Activated T-cell treated with anti-CD3 and anti-CD28 coated beads, Interleukin-2, amount 50 U/mL, for 72 hours (primary cell): Measurements from ENCODE around the gene DNMT3A. TPM values are rescaled to one million over a fixed set of nuclear protein-coding genes. Genes with fewer than 3 reads are reported as not detected.
A peak's percentile ranks its signal among the peaks of the same experiment; 100 is the strongest.

Experiments
- ATAC-seq, 2 donors: fragments of 150-1000 bp; cut with Tn5 transposase; replicated peaks in 1 of 2; 2 replicates each; pipeline ENCODE4 v1.10.0; 2021; ENCODE audit warnings: moderate library complexity in 2 of 2, mild to moderate bottlenecking in 1 of 2
- DNase-seq, 2 donors: peaks; one replicate each; pipeline ENCODE4 v3.0.0; 2021 to 2022; ENCODE audit warnings: mixed read lengths in 1 of 2
- H3K27ac Mint-ChIP-seq: one replicate; pipeline ENCODE4 v1.8.0; 2022; ENCODE audit warnings: mild to moderate bottlenecking, moderate library complexity, mixed read lengths
- H3K27me3 Mint-ChIP-seq: one replicate; pipeline ENCODE4 v1.8.0; 2022; ENCODE audit warnings: low read depth, mixed read lengths
- H3K36me3 Mint-ChIP-seq, 2 donors: one replicate each; pipeline ENCODE4 v1.8.0; 2022; ENCODE audit warnings: mixed read lengths in 2 of 2, mild to moderate bottlenecking in 1 of 2; ENCODE audit not compliant: insufficient read depth in 2 of 2
- H3K4me1 Mint-ChIP-seq: one replicate; pipeline ENCODE4 v1.8.0; 2022; ENCODE audit warnings: low read depth, mixed read lengths
- H3K4me3 Mint-ChIP-seq, 2 donors: one replicate each; pipeline ENCODE4 v1.8.0; 2022; ENCODE audit warnings: mild to moderate bottlenecking in 2 of 2, mixed read lengths in 2 of 2, moderate library complexity in 2 of 2
- H3K9me3 Mint-ChIP-seq, 2 donors: one replicate each; pipeline ENCODE4 v1.8.0; 2022; ENCODE audit warnings: mixed read lengths in 2 of 2
- total RNA-seq, 2 donors: library from RNA; stranded (reverse); gene quantifications; one replicate each; pipeline ENCODE4 v1.2.3, GENCODE V29; 2022

Gene DNMT3A
- total RNA-seq, 2 donors from 2014 or later = 90.2 to 108 TPM

DNA sequence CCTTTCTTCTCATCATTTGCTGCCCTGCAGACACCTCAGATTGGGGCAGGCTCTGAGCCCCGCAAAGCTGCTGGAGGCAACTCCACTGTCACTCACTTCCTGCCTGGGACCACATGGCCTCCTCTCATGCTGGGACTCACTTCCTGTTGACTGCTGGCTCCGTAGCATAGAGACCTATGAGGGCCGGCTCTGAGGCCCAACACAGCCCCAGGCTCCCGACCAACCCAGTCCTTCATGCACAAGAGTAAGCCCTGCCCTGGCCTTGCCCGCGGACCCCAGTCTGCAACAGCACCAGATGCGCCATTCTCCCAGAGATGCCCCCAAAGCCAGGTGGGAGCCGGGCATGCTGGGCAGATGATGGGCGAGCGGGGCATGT lies 55.7 kb downstream of the DNMT3A start:
- H3K4me1 Mint-ChIP-seq = peaks cover 52% of the 10 kb centered on the region
- peak overlapping the region; percentile 78 for H3K27ac Mint-ChIP-seq
- H3K9me3 Mint-ChIP-seq = no peaks in the 10 kb centered on the region
- H3K27me3 Mint-ChIP-seq = no peaks in the 10 kb centered on the region
- ATAC-seq (peak; percentile 98 to 99), DNase-seq (peak; percentile 74 to 76)
- H3K36me3 Mint-ChIP-seq = peaks cover 1 to 13% of the 10 kb centered on the region in 2 donors
- peak overlapping the region; percentile 70 to 75 for H3K4me3 Mint-ChIP-seq

DNA sequence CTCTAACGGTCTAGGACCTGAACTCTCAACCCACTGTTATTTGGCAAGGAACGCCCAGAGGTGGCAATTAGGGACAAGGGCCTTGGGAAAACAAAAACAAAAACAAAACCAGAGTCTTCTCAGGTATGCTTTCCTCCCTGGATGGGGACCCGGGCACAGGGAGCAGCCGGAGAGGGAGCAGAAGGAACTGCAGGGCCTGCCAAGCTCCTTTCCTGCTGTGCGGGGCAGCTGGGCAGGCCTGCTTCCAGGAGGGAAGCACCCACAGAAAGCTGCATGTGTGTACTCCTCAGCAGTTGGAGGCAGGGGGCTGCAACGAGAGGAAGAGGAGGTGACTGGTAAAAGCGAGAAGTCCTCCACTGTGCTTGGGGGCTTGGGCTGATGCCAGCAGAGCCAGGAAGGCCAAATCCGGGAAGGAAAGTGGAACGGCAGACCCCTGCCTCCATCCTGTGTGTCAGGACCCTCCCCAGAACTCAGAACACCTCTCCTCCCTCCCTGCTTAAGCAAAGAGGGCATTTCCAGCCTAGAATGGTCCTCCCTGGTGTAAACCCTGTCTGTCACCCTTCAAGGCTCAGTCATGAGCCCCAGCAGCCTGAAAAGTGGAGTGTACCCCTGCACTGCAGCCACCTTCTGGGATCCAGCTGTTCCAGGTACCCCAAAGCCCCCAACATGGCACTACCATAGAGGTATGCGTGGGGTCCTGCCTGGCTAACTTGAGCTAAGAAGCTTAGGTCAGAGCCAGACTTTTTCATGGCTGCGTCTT lies 56.3 kb downstream of the DNMT3A start:
- H3K9me3 Mint-ChIP-seq = no peaks in the 10 kb centered on the region
- no peak for DNase-seq
- H3K4me1 Mint-ChIP-seq = peaks cover 56% of the 10 kb centered on the region
- H3K27me3 Mint-ChIP-seq = no peaks in the 10 kb centered on the region
- H3K4me3 Mint-ChIP-seq = peak overlapping the region; percentile 70 to 75
- no peak for ATAC-seq
- peaks cover 1 to 17% of the 10 kb centered on the region in 2 donors for H3K36me3 Mint-ChIP-seq
- H3K27ac Mint-ChIP-seq = peak overlapping the region; percentile 78

- peak overlapping the region; percentile 26 for H3K27ac Mint-ChIP-seq
- ATAC-seq (no peak), DNase-seq (no peak)
- no peaks in the 10 kb centered on the region for H3K27me3 Mint-ChIP-seq
- H3K9me3 Mint-ChIP-seq = no peaks in the 10 kb centered on the region
- peaks cover 56% of the 10 kb centered on the region for H3K4me1 Mint-ChIP-seq
- H3K36me3 Mint-ChIP-seq = peaks cover 5 to 20% of the 10 kb centered on the region in 2 donors
- no peak overlapping the region for H3K4me3 Mint-ChIP-seq
Observed at GRCh38 chr2:25284756-25285155, 57.0 kb downstream of the DNMT3A start.

- Mint-ChIP-seq H3K27ac (no peak overlapping the region), H3K4me1 (peaks cover 59% of the 10 kb centered on the region), H3K36me3 (peaks cover 5 to 19% of the 10 kb centered on the region in 2 donors), H3K27me3 (no peaks in the 10 kb centered on the region), H3K4me3 (no peak overlapping the region), H3K9me3 (no peaks in the 10 kb centered on the region)
- ATAC-seq (no peak), DNase-seq (no peak)
Observed at GRCh38 chr2:25283921-25284320, 57.8 kb downstream of the DNMT3A start.

DNA sequence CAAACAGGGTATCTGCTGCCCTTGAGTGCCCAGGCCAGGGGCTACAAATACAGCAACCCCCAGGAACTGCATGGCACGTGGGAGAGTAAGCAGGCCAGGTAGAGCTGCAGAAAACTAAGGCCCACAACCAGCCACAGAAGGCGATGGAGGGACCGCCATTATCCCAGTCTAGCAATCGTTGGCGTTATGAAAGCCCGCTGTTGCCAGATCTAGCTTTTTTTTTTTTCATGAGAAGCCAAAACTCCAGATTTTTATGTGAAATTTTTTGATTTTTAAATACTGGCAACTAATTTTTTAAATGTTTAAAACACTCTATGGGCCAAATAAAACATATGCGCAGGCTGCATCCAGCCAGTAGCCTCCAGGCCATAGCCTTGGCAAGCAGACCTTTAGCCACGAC lies 59.8 kb downstream of the DNMT3A start:
- H3K4me3 Mint-ChIP-seq = no peak overlapping the region
- peaks cover 5 to 15% of the 10 kb centered on the region in 2 donors for H3K36me3 Mint-ChIP-seq
- no peaks in the 10 kb centered on the region for H3K9me3 Mint-ChIP-seq
- no peak for ATAC-seq
- H3K27me3 Mint-ChIP-seq = no peaks in the 10 kb centered on the region
- H3K27ac Mint-ChIP-seq = no peak overlapping the region
- no peak for DNase-seq
- H3K4me1 Mint-ChIP-seq = peaks cover 62% of the 10 kb centered on the region

DNA sequence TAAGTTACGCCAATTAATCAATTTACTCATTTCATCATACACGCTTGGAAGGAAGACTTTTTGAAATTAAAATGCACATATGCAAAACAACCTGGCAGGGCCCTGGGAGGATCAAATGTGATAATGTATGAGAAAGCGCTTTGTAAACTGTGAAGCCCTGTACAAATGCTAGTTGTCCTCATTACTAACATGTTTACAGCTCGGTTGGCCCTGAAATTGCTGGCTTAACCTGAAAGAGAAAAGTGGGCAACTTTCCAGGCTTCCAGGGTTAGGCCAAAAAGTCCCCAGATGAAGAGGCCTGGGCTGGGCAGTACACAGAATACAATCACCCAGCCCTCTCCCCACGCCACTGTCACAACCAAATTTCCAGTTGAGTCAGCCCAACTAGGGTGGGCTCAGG lies 60.2 kb downstream of the DNMT3A start:
- no peak overlapping the region for H3K4me3 Mint-ChIP-seq
- no peak overlapping the region for H3K27ac Mint-ChIP-seq
- H3K36me3 Mint-ChIP-seq = peaks cover 5 to 15% of the 10 kb centered on the region in 2 donors
- no peaks in the 10 kb centered on the region for H3K9me3 Mint-ChIP-seq
- H3K4me1 Mint-ChIP-seq = peaks cover 60% of the 10 kb centered on the region
- H3K27me3 Mint-ChIP-seq = no peaks in the 10 kb centered on the region
- no peak for DNase-seq
- no peak for ATAC-seq

- Mint-ChIP-seq H3K27me3 (no peaks in the 10 kb centered on the region), H3K9me3 (no peaks in the 10 kb centered on the region), H3K36me3 (peaks cover 4 to 12% of the 10 kb centered on the region in 2 donors), H3K4me1 (peaks cover 60% of the 10 kb centered on the region), H3K4me3 (peak overlapping the region in 1 of 2 donors; percentile 1), H3K27ac (peak overlapping the region; percentile 64)
- ATAC-seq (no peak), DNase-seq (no peak)
Observed at GRCh38 chr2:25280051-25280687, 61.6 kb downstream of the DNMT3A start.

DNA sequence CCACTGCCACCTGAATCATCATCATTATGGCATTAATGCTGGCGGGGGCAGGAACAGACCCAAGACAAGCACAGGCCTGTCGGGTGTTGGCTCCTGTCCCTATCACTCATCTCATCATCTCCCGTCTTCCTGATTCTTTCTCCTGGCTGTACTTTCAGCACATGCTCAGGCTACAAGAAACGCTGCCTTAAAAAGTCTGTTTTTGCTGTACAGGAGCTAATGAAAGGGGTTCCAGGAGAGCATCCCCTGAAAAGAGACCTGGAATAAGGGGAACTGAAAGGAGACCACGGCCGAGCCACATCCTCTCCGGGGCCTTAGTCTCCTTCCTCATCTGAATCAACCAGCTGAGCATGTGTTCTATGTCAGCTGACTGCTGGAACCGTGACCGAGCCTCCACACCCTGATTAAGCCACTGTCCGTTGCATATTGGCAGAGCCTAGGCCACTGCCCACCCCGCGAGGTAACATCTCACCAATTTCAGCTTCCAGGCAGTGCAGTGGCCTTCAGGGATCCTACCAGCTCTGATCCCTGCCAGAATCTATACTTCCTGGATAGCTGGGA lies 62.6 kb downstream of the DNMT3A start:
- H3K4me1 Mint-ChIP-seq = peaks cover 62% of the 10 kb centered on the region
- H3K27me3 Mint-ChIP-seq = no peaks in the 10 kb centered on the region
- no peaks in the 10 kb centered on the region for H3K9me3 Mint-ChIP-seq
- peak overlapping the region in 1 of 2 donors; percentile 49 for H3K4me3 Mint-ChIP-seq
- H3K36me3 Mint-ChIP-seq = peaks cover 4 to 13% of the 10 kb centered on the region in 2 donors
- DNase-seq (no peak), ATAC-seq (no peak)
- peak overlapping the region; percentile 55 for H3K27ac Mint-ChIP-seq

- Mint-ChIP-seq H3K9me3 (no peaks in the 10 kb centered on the region), H3K4me3 (peak overlapping the region; percentile 72 to 81), H3K36me3 (peaks cover 7 to 22% of the 10 kb centered on the region in 2 donors), H3K27ac (peak overlapping the region; percentile 91), H3K4me1 (peaks cover 74% of the 10 kb centered on the region), H3K27me3 (no peaks in the 10 kb centered on the region)
- DNase-seq (peak; percentile 83 to 92), ATAC-seq (peak; percentile 73)
Observed at GRCh38 chr2:25276569-25277465, 64.9 kb downstream of the DNMT3A start.

- Mint-ChIP-seq H3K27me3 (no peaks in the 10 kb centered on the region), H3K4me3 (peak overlapping the region; percentile 56 to 77), H3K36me3 (peaks cover 8 to 24% of the 10 kb centered on the region in 2 donors), H3K27ac (peak overlapping the region; percentile 95), H3K4me1 (peaks cover 70% of the 10 kb centered on the region), H3K9me3 (no peaks in the 10 kb centered on the region)
- DNase-seq = peak in 1 of 2 donors; percentile 24
- no peak for ATAC-seq
Observed at GRCh38 chr2:25275575-25275965, 66.2 kb downstream of the DNMT3A start.

GRCh38 chr2:25274868-25275574 lies 66.7 kb downstream of the DNMT3A start:
- no peaks in the 10 kb centered on the region for H3K9me3 Mint-ChIP-seq
- H3K27ac Mint-ChIP-seq = peak overlapping the region; percentile 95
- peak; percentile 23 to 31 for ATAC-seq
- H3K4me1 Mint-ChIP-seq = peaks cover 70% of the 10 kb centered on the region
- H3K36me3 Mint-ChIP-seq = peaks cover 7 to 23% of the 10 kb centered on the region in 2 donors
- peak; percentile 65 to 76 for DNase-seq
- H3K4me3 Mint-ChIP-seq = peak overlapping the region; percentile 61 to 77
- no peaks in the 10 kb centered on the region for H3K27me3 Mint-ChIP-seq

- peak overlapping the region; percentile 90 for H3K27ac Mint-ChIP-seq
Observed at GRCh38 chr2:25273985-25274535, 67.7 kb downstream of the DNMT3A start.

More at GRCh38 chr2:25273985-25274535, 67.7 kb downstream of the DNMT3A start:
- peaks cover 70% of the 10 kb centered on the region for H3K4me1 Mint-ChIP-seq
- no peaks in the 10 kb centered on the region for H3K27me3 Mint-ChIP-seq
- peaks cover 7 to 27% of the 10 kb centered on the region in 2 donors for H3K36me3 Mint-ChIP-seq
- H3K9me3 Mint-ChIP-seq = no peaks in the 10 kb centered on the region
- no peak for ATAC-seq
- peak overlapping the region; percentile 61 for H3K4me3 Mint-ChIP-seq
- no peak for DNase-seq
